Measurements from ENCODE around the gene IL17RB.
A peak's percentile ranks its signal among the peaks of the same experiment; 100 is the strongest.

Gene IL17RB

GRCh38 chr3:53846134-53846850, at the start of gene IL17RB, which contains the start of gene CHDH:
Gene IL17RB (plus strand): TSS chr3:53846568. CDS start chr3:53846589, 21 bp downstream.
Gene CHDH (minus strand): TSS chr3:53846419. CDS start chr3:53824008, 22,411 bp downstream.
- DNase-seq, result peak; percentile 48 to 78

- DNase-seq, result no peak
Observed at GRCh38 chr3:53798144-53798543, 48.2 kb upstream of the IL17RB start.

GRCh38 chr3:53799338-53799865, 47.0 kb upstream of the IL17RB start:
- DNase-seq, result no peak

- no peak for DNase-seq
Observed at GRCh38 chr3:53800041-53800906, 46.1 kb upstream of the IL17RB start.

GRCh38 chr3:53801319-53801718, 45.0 kb upstream of the IL17RB start:
- no peak for DNase-seq

GRCh38 chr3:53802256-53802880, 44.0 kb upstream of the IL17RB start:
- no peak for DNase-seq

GRCh38 chr3:53803124-53803815, 43.1 kb upstream of the IL17RB start:
- no peak for DNase-seq

- no peak for DNase-seq
Observed at GRCh38 chr3:53803816-53804695, 42.3 kb upstream of the IL17RB start.

- DNase-seq, result no peak
Observed at GRCh38 chr3:53804697-53805462, 41.5 kb upstream of the IL17RB start.

GRCh38 chr3:53805463-53806159, 40.8 kb upstream of the IL17RB start:
- DNase-seq, result no peak

GRCh38 chr3:53806182-53807116, 39.9 kb upstream of the IL17RB start:
- no peak for DNase-seq

GRCh38 chr3:53807117-53807810, 39.1 kb upstream of the IL17RB start:
- no peak for DNase-seq

- DNase-seq, result no peak
Observed at GRCh38 chr3:53808496-53808895, 37.9 kb upstream of the IL17RB start.

GRCh38 chr3:53809267-53809666, 37.1 kb upstream of the IL17RB start:
- DNase-seq, result no peak

GRCh38 chr3:53809764-53810400, 36.5 kb upstream of the IL17RB start:
- no peak for DNase-seq

GRCh38 chr3:53811143-53811927, 35.0 kb upstream of the IL17RB start:
- DNase-seq, result no peak

GRCh38 chr3:53812434-53812833, 33.9 kb upstream of the IL17RB start:
- no peak for DNase-seq

Data from hippocampal formation (tissue), 2 donors.